G401 (cell line): ENCODE measurements around the gene GRHL3. TPM values are rescaled to one million over a fixed set of nuclear protein-coding genes. Genes with fewer than 3 reads are reported as not detected.

Experiments used
- DNase-seq: peaks from one replicate; pipeline ENCODE4 v3.0.0-alpha.2; 2015; ENCODE audit warnings: low spot score
- in situ Hi-C: cut with HindIII; loops from 2 replicates; pipeline ENCODE4 v1.10.0; 2016; ENCODE audit warnings: low sequenced_read_pairs, mixed read lengths
- total RNA-seq: library from RNA; depleted of rRNA; stranded (reverse); fragments of >200 nt; shearing (Covaris generic); gene quantifications from 2 replicates; pipeline ENCODE4 v1.2.3, GENCODE V29; 2014

GRHL3 gene
- total RNA-seq, 1 experiment from 2014 or later: 2.6 TPM

DNA sequence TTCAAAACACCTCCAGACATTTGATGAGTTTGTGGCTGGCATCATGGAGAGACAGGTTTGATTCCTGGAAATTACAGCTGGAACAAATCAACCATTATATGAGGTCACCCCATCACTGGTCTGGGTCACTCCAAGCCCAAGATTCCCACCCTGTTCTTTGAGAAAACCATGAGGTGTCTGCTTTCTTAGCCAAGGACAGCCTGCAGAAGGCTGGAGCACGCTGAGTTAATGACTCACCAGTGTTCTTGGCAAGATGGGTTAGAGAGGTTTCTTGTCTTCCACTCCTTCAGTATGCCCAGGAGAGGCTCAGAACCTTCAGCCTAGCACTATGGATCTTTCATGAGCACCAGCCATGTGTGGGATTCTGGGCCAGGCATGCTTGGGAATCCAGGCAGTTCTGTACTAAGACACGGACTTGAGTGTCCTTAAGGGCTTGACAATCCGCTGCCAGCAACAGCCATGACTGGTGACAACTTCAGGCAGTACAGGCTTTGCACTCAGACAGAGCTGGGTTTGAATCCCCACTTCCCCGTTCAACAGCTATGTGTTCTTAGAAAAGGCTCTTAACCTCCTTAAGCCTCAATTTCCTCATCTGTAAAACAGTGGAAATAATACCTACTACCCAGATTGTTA lies 43.9 kb downstream of the GRHL3 start:
- in situ Hi-C loops: no loop called here
- DNase-seq: peak; percentile 18

DNA sequence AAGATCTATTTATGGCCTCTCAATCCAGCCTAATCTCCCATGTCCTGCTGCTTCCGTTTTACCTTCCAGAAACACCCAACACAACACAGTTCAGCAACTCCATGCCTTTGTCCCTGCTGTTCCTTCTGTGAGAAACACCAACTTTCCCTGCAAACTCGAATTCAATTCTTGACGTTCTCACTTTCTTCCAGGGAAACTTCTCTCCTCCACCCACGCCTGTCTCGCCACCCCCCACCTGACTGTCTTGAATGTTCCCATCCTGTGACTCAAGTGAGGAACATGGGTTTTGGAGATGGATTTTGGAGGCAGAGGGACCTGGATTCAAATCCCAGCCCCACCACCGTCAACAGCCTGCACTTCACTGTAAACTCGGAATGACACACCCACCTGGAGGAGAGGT lies 44.8 kb downstream of the GRHL3 start:
- in situ Hi-C loops: no loop called here
- no peak for DNase-seq

DNA sequence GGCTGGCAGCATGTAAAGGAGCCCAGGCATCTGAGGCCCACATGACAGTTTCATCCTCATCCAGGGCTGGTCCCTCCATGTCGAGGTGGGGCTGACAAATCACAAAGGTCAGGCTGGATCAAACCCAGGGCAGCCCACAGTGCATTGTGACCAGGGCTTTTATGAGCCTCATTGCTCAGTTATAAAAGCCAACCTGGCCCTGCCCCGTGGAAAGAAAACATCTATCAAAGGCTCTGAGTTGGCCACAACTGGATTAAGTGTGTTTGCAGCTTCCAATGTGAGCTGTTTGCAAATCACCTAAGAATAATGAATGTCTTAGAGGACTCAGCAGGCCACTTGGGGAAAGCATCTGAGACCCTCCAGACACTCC lies 45.4 kb downstream of the GRHL3 start:
- no peak for DNase-seq
- in situ Hi-C loops: no loop called here

DNA sequence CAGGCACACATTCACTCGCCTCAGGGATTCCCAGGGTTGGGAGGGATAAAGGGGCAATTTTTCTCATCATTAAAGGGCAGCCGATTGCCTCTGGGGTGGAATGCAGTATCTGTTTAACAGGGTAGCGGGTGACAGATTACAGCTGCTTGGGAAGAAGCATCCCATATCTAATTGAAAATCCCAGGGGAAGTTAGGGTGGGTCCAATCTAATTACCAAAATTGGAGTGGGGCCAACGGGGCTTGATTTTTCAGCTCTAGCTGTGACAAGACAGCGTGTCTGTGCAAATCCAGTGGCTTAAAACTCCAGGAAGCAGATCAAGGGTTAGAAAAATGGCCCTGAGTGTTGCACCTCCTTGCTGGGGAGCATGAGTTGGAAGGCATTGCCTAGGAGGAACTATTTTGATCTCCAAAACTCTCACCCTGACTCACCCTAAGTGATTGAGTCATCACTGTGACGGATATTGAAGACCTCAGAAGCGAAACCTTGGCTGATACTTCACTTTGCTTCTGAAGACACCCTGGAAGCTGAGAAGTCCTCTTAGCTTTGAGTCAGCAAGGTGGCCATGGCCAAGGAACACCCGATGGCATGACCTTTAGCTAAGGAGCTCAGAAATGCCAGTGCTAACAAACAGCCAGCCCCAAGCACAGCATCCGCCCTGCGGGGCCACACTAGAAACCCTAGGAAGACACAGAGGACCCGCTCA lies 46.0 kb downstream of the GRHL3 start:
- DNase-seq: no peak
- in situ Hi-C loops: no loop called here

DNA sequence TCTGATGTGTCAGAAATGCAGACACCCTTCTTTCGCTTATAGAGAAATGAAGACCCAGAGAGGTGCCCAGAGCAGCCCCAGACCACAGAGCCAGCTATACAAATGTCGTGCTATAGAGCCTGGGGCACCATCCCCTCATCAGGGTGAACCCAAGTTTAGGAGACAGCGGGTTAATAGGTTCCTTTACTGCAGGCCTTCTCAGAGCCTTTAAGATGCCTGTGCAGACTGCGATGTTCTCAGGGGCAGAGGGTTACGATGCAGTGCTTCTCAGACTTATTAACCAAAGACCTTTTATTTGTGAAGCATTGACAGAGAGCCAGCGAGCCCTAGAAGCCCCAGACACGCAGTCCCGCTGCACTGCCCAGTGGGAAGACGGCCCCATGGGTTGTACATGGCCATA lies 47.5 kb downstream of the GRHL3 start:
- in situ Hi-C loops: no loop called here

DNA sequence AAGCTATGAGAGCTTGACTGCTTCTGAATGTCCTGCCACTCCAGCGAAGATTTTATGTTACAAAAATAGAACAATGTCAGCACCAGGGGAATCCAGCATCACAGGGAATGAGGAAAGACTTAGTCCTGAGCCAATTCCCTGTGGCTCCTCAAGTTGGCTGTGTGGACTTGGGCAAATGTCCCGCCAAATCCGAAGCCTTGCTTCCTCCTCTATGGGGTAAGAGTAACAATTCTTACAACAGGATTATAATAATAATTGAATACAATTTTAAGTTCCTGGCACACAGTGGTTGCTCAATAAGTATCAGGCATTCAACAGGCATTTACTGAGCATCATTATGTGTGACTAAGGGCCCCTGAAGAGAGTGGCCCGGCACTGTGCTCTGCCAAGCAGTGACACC lies 50.0 kb downstream of the GRHL3 start:
- DNase-seq: peak; percentile 73
- in situ Hi-C loops: no loop called here

More for the DNA sequence above, 47.5 kb downstream of the GRHL3 start:
- no peak for DNase-seq

DNA sequence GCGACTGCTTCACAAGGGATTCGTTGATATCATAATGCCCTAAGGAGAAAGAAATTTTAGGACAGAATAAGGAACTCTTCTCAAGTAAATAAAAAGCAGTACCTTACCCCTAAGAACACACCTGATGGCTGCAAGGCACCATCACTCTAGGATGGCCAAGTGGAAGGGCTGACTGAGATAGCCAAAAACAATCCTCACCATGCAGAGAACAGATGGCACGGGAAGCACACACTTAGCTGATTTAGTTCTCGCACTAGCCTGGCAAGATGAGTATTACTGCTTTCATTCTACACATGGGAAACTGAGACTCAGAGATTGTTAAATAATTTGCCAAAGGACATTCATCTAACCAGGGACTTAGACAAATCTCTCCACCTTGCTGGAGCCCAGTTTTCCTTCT lies 50.6 kb downstream of the GRHL3 start:
- DNase-seq: peak; percentile 96
- in situ Hi-C loops: no loop called here

DNA sequence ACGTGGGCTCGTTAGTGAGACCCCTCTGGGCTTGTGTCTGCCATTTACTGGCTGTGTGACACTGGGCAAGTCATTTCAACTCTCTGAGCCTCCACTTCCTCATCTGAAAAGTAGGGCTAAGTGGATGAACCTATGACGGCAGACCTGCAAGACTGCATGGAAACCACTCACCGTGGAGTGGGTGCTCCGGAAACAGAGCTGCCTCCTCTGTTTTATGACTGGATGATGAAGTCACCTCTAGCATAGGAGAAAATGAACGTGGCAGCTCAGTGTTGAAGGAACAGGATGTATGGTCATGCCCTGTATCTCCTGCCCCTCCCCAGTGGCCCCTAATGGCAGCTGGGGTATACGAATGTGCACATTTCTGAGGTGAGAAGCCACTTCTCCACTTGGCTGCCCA lies 53.9 kb downstream of the GRHL3 start:
- no peak for DNase-seq
- in situ Hi-C loops: no loop called here

DNA sequence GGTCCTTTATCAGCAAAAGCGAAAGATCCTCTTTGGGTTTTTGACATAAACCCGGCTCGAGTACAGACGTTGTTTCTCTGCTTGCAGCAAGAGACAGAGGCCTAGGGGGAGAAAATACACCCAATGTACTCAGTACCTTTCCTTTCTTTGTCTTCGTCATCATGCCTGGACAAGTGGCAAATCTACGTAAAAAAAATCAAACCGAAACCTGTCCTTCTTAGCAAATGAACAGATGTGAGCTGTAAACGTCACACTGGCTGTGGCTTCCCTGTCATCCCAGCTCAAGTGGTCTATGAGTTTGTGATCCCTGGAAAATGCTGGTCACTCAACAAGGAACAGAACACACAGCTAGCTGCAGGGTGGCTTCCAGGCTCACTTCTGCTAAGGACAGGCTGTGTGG lies 54.6 kb downstream of the GRHL3 start:
- in situ Hi-C loops: no loop called here
- no peak for DNase-seq

DNA sequence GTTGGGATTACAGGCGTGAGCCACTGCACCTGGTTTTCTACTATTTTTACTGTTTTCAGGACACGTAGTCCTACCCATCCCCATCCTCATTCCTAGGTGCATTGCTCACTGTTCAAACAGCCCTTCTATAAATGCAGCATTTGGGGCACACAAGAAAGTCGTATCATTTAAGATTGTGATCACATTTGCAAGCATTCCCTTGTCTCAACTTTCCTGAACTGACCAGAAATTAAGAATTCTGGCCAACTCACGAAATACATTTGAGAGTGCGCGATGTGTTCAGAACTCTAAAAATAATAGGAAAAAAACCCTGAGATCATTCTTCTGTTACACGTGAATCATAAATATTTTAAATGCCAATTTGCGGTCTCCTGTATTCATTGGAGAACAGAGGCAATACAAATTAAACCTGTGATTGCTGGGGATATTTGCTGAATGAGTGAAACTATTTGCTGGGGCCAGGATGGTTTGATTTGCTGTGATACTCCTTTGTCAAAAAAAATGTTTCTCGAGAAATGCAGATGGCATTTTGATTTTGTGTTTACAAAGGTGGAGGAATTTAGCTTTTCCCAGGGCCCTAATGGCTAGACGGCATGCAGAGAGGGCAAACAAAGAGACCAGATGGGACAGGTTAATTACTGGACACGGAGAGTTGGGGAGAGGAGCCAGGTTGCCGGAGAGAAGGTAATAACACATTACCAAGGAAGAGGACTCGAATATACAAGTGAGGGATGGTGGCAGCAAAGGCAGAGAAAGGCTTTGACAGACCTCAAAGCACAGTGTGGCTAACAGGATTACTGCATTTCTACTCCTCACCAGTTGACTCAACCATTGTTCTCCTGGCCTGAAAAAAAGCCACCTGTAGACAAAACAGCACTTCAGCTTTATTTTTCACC lies 56.0 kb downstream of the GRHL3 start:
- in situ Hi-C loops: loop anchor here (25.0 kb wide), 1 partner anchor 188 kb away; the partner anchor contains the start of gene IFNLR1
- peak; percentile 99 for DNase-seq

DNA sequence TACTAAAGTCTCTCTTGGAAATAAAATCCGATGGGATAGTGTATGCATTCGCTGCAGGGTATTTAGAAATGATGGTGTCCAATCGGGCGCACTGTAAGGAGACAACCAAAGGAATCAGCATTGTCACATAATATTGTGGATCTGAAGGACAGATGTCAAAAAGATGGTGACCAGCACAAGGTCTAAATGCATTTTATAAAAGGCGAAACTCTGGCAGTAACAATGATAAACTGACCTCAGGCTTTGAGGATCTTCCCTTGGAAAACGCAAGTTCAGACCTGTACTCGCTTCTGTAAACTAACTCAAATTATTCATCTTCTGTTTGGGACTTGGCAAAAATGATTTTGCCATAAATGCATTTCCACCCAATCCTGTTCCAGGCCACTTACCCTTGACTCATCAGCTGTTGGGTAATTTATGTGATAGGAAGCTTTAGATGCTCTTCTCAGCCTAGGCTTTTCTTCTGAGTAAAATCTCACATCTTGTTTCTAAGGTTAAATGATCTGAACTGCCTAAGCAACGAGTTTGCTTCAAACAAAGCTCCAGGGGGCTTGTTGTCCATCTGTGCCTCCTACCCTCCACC lies 60.7 kb downstream of the GRHL3 start:
- no peak for DNase-seq
- in situ Hi-C loops: loop anchor here (25.0 kb wide), 1 partner anchor 193 kb away; the partner anchor contains the start of gene IFNLR1

DNA sequence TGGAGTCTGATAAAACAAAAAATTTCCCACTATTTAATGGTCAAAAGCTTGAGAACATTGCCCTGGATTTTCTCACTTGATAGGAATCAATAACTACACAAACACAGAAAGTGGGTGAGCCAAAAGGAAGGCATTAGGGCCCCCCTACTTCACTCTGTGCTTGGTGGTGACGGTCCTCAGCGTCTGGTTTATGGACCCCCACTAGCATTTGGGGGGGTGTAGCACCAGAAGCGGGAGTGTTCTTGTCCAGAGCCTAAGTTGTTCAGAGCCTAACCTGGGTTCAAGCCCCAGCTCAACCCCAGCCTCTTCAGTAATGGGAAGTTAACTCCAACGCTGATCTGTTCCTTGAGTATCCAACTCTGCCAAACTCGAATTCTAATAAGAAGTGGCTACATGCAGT lies 61.4 kb downstream of the GRHL3 start:
- in situ Hi-C loops: loop anchor here (25.0 kb wide), 1 partner anchor 193 kb away; the partner anchor contains the start of gene IFNLR1

DNA sequence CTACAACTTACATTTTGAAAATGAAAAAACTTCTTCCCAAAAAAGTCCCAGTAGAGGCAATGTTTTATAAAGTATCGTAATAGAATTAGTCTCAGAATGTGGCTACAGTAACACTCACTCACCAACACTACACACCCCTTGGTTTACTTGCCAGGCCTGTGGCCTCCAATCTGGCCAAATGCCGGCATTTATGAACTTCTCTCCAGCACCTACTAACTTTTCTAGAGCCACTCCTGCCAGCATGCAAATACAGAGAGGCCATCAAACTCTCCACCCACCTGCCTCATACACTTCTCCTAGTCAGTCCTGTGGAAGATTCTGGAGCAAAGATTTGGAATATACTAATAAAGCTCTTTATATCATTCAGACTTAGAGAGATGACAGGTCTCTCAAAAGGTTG lies 62.1 kb downstream of the GRHL3 start:
- in situ Hi-C loops: loop anchor here (25.0 kb wide), 1 partner anchor 194 kb away; the partner anchor contains the start of gene IFNLR1
- no peak for DNase-seq

More for the DNA sequence above, 61.4 kb downstream of the GRHL3 start:
- DNase-seq: no peak

DNA sequence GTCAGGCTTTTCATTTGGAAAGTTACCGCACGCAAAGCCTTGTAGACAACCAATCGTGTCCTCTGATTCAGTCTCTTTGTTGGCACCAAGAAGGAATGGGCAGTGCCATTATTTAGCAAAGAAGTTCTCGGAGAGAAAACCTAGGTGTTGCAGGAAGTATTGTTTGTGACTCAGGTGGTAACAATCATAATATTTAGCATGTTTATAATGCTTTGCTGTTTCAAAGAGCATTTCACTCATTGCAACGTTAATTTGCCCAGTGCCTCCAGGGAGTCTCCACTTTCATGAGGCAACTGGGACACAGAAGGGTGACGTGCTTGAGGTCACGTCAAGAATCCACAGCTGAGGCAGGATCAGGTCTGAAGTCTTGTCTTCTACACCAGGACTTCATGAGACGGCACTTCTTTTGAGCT lies 63.0 kb downstream of the GRHL3 start:
- in situ Hi-C loops: loop anchor here (25.0 kb wide), 1 partner anchor 195 kb away; the partner anchor contains the start of gene IFNLR1
- no peak for DNase-seq

DNA sequence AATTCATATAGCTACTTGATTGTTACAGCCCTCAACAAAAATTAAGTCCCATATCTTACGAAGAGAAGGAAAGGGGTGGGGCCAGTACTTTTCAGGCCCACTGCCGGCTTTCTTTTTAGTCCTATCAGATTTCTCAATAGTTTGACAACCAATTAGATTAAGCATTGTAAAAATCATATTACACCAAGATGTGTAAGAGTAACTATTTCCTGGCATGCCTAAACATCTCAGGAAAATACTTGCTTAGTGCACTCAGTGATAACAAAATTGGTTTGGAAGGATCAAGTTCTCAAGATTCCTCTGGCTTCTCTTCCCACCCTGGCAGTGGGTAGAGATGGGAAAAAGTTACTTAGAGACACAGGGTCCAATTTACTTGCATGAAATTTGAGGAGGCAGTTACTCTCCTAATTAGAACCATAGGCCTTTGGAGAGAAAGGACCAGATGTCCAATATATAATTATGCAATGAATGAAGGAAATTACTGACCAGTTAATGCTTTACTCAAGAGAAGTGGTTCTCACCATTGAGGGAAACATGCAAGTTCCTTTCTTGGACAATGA lies 64.3 kb downstream of the GRHL3 start:
- in situ Hi-C loops: loop anchor here (25.0 kb wide), 1 partner anchor 196 kb away; the partner anchor contains the start of gene IFNLR1
- no peak for DNase-seq

DNA sequence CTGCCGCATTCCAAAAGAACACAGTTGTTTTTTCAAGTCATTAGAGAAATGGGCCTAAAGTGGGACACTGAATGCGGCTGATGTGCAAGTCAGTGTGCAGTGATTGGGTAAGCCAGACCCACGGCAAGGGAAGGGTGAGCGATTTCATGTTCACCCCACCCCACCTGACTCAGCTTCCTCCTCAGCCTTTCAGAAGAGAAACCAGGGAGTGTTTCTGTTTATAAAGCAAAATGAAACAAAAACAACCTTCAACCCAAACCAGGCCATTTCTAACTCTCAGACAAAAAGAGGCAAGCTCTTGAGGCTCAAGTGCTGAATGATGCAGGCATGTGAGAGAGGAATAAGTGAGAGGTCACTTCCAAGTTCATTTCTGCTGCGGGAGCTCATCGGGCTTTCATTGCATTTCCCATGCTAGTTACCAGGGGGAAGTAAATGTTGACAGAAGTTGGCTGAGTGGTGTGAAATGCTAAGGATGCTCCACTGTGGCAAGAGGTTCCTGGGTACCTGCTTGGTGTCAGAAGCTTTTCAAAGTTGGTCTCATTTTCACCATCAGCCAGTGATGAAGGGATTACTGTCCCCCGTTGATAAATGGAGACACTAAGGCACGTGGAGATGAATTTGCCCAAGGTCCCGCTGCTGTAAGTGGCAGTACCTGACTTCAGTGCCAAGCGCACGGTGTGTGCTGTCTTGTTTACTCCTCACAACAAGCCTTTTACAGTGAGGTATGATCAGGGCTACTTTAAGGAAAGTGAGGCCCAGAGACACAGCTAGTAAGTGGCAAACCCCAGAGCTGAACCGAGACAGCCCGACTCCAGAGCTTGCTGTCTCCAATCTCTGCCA lies 65.3 kb downstream of the GRHL3 start:
- in situ Hi-C loops: loop anchor here (25.0 kb wide), 1 partner anchor 197 kb away; the partner anchor contains the start of gene IFNLR1
- no peak for DNase-seq

DNA sequence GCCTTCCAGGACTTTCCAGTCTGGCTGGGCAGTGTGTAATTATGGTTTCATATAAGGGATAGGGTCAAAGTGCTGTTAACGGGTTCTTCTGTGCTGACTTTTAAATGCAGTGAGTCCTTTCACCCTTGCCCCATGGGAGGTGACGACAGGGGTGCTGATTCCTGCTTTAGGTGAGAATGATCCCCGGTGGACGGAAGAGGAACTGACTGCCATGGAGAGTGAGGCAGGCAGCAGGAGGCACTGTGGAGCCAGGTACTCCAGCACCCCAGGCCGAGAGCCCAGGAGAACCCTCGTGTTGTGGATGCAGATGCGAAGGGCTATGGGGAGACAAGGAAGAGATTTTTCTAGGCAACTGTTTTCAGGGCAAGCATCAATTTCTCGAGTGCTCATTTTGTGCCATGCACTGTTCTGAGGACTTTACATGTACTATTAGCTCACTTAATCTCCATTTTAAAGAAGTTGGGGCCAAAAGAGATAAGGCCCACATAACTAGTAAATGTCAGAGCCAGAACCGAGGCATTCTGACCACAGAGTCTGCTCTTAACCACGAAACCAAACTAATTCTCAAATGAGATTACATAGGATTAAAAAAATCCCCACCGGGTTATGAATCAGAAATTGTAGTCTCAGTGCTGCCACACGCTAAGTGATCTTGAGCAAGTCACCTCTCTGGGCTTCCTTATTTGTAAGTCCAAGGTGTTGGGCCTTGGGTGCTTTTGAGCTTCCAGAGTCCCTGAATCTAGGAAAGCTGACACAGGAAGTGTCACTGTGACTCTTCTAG lies 66.2 kb downstream of the GRHL3 start:
- in situ Hi-C loops: loop anchor here (25.0 kb wide), 1 partner anchor 198 kb away; the partner anchor contains the start of gene IFNLR1
- no peak for DNase-seq
